Type B pancreatic cell (in vitro differentiated cells): ENCODE measurements around the gene OR2H2. TPM values are rescaled to one million over a fixed set of nuclear protein-coding genes. Genes with fewer than 3 reads are reported as not detected.

Source experiments
- DNase-seq: peaks from one replicate; pipeline ENCODE4 v3.0.0; 2021; ENCODE audit warnings: mixed read lengths; ENCODE audit not compliant: unreplicated experiment; ENCODE audit errors: extremely low spot score
- H3K27ac Mint-ChIP-seq: 2 replicates; pipeline ENCODE4 v1.8.0; 2021; ENCODE audit warnings: mild to moderate bottlenecking, mixed read lengths
- H3K27me3 Mint-ChIP-seq: 2 replicates; pipeline ENCODE4 v1.8.0; 2021; ENCODE audit warnings: mixed read lengths
- H3K36me3 Mint-ChIP-seq: 2 replicates; pipeline ENCODE4 v1.8.0; 2021; ENCODE audit warnings: mixed read lengths
- H3K4me1 Mint-ChIP-seq: one replicate; pipeline ENCODE4 v1.8.0; 2021; ENCODE audit warnings: mixed read lengths; ENCODE audit not compliant: unreplicated experiment
- H3K4me3 Mint-ChIP-seq: 2 replicates; pipeline ENCODE4 v1.8.0; 2021; ENCODE audit warnings: mild to moderate bottlenecking, mixed read lengths
- H3K9me3 Mint-ChIP-seq: 2 replicates; pipeline ENCODE4 v1.8.0; 2021; ENCODE audit warnings: mixed read lengths
- long read RNA-seq: library from polyadenylated mRNA; unstranded; transcript quantifications from one replicate; pipeline ENCODE4 v2.0.0, GENCODE V29; 2020
- total RNA-seq: library from RNA; stranded (reverse); gene quantifications from 2 replicates; pipeline ENCODE4 v1.2.1, GENCODE V29; 2021; ENCODE audit warnings: low replicate concordance
- TF ChIP-seq, protein P1 (sequence below): fragments of 200-600 bp; sonication (generic); conservative IDR thresholded peaks from 2 replicates; pipeline ENCODE4 v1.5.0; 2021; ENCODE audit warnings: antibody characterized with exemption, mild to moderate bottlenecking

Gene OR2H2
- total RNA-seq: not detected in 2 replicates
- long read RNA-seq: 0 reads

DNA sequence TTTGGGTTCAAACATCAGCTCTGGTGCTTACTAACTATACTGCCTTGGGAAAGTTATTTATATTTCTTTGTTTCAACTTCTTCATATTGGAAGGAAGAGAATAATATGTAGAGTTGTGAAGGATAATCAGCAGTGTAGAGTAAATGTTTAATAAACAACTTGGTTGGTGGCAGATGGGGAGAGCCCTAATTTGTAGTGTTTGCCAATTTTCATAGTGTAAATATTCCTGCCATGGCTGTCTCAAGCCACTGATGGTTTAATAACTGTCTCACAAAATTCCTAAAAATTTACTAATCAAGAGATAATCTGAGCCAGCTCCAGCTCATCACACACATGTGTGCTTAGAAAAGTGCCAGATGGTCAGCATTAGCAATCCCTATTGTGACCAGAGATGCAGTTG is at the start of gene OR2H2:
TSS of gene OR2H2 (plus strand) at position 301 of the 400 bp plus-strand sequence. CDS start 2,824 bp downstream, outside the sequence.
- Mint-ChIP-seq H3K4me1 (no peaks in the 10 kb centered on the region), H3K9me3 (no peaks in the 10 kb centered on the region), H3K27ac (no peak within 1 kb of the TSS), H3K4me3 (no peak within 1 kb of the TSS), H3K27me3 (peaks cover 40% of the 10 kb centered on the region), H3K36me3 (no peaks in the 10 kb centered on the region)
- TF ChIP-seq, protein P1, sequence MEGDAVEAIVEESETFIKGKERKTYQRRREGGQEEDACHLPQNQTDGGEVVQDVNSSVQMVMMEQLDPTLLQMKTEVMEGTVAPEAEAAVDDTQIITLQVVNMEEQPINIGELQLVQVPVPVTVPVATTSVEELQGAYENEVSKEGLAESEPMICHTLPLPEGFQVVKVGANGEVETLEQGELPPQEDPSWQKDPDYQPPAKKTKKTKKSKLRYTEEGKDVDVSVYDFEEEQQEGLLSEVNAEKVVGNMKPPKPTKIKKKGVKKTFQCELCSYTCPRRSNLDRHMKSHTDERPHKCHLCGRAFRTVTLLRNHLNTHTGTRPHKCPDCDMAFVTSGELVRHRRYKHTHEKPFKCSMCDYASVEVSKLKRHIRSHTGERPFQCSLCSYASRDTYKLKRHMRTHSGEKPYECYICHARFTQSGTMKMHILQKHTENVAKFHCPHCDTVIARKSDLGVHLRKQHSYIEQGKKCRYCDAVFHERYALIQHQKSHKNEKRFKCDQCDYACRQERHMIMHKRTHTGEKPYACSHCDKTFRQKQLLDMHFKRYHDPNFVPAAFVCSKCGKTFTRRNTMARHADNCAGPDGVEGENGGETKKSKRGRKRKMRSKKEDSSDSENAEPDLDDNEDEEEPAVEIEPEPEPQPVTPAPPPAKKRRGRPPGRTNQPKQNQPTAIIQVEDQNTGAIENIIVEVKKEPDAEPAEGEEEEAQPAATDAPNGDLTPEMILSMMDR: no peak
- no peak for DNase-seq

DNA sequence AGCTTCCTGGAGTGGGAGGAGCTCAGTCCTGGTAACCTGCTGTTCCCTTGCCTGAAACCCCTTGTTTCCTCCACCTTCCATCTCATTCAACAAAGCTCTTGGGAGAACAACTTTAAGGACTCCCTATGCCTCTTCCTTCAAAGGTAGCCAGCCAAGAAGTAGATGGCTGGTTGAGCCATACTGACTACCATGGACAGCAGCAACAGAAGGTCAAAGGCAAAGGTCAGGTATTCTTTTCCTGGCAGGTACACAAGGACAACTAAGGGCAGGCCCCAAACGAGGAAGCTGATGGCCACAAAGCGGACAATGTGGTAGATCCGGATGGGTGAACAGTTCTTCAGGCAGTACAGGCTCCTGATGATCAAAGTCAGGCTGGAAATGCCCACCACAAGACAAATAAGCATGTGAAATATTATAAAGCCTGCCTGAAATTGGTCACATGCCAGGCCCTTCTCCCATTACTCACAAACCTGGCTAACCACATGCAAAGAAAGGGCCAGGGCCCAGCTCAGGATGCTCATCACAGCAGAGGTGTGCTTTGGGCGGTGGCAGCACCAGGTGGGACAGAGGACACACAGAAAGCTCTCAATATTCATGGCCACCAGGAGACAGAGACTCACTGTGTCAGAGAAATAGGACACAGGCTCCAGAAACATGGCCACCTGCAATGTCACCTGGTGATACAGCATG is 47.1 kb upstream of the OR2H2 start:
- Mint-ChIP-seq H3K27ac (no peak overlapping the region), H3K4me3 (no peak overlapping the region), H3K9me3 (no peaks in the 10 kb centered on the region), H3K27me3 (peaks cover 18% of the 10 kb centered on the region), H3K36me3 (no peaks in the 10 kb centered on the region), H3K4me1 (no peaks in the 10 kb centered on the region)
- TF ChIP-seq, protein P1: no peak
- DNase-seq: no peak

DNA sequence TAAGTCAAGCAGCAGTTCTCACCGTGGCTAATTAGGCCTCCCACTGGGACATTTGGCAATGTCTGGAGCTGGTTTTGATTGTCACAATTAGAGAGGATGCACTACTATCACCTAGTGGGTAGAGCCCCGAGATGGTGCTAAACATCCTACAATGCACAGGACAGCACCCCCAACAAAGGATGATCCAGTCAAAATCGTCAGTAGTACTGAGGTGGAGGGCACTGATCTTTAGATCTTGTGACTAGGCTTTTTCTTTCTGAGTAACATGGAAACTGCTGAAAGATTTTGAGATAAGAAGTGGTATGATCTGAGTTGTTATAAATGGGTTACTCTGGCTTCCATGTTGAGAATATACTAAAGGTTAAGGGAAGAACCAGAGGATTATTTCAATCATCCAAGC is 37.3 kb upstream of the OR2H2 start:
- Mint-ChIP-seq H3K36me3 (no peaks in the 10 kb centered on the region), H3K27me3 (peaks cover 71% of the 10 kb centered on the region), H3K9me3 (no peaks in the 10 kb centered on the region), H3K4me3 (no peak overlapping the region), H3K4me1 (no peaks in the 10 kb centered on the region), H3K27ac (no peak overlapping the region)
- no peak for DNase-seq
- TF ChIP-seq, protein P1: no peak

DNA sequence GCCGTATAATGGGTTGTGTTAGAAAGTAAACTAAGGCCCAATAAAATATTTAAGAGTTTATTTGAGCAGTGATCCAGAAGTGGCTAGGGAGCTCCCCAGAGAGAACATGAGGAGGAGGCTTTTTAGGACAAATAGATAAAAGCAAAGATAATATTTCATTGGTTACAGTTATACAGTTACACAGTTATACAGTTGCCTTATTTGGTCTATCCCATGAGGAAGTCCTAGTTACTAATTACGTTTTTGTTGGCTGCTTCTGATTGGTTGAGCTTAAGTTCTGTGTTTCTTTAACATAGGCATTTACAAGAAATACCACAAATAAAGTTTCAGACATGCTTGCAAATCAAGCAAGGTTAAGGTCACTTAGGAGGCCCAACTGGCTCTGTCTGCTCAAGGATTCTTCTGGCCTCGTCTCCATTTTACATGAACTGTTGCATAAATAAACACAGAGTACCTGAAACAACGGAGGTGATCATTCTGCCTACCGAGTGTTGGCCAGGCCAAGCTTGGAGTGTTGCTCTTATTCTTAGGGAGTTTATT is 32.3 kb upstream of the OR2H2 start:
- no peak for DNase-seq
- peak overlapping the region; percentile 79 for H3K4me3 Mint-ChIP-seq
- no peak overlapping the region for H3K27ac Mint-ChIP-seq
- no peaks in the 10 kb centered on the region for H3K4me1 Mint-ChIP-seq
- H3K9me3 Mint-ChIP-seq: no peaks in the 10 kb centered on the region
- TF ChIP-seq, protein P1: no peak
- peaks cover 100% of the 10 kb centered on the region for H3K27me3 Mint-ChIP-seq
- H3K36me3 Mint-ChIP-seq: peaks cover 4% of the 10 kb centered on the region

DNA sequence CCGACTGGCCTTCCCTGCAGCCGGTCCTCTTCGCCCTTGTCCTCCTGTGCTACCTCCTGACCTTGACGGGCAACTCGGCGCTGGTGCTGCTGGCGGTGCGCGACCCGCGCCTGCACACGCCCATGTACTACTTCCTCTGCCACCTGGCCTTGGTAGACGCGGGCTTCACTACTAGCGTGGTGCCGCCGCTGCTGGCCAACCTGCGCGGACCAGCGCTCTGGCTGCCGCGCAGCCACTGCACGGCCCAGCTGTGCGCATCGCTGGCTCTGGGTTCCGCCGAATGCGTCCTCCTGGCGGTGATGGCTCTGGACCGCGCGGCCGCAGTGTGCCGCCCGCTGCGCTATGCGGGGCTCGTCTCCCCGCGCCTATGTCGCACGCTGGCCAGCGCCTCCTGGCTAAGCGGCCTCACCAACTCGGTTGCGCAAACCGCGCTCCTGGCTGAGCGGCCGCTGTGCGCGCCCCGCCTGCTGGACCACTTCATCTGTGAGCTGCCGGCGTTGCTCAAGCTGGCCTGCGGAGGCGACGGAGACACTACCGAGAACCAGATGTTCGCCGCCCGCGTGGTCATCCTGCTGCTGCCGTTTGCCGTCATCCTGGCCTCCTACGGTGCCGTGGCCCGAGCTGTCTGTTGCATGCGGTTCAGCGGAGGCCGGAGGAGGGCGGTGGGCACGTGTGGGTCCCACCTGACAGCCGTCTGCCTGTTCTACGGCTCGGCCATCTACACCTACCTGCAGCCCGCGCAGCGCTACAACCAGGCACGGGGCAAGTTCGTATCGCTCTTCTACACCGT is 31.5 kb upstream of the OR2H2 start:
- Mint-ChIP-seq H3K4me1 (no peaks in the 10 kb centered on the region), H3K9me3 (no peaks in the 10 kb centered on the region), H3K27me3 (peaks cover 100% of the 10 kb centered on the region), H3K36me3 (peaks cover 4% of the 10 kb centered on the region), H3K27ac (no peak overlapping the region), H3K4me3 (peak overlapping the region; percentile 79)
- DNase-seq: no peak
- TF ChIP-seq, protein P1: peak; percentile 47
